ENCODE data around the gene AMPH. TPM values are rescaled to one million over a fixed set of nuclear protein-coding genes. Genes with fewer than 3 reads are reported as not detected.

The AMPH gene
- total and polyA plus RNA-seq, 9 of the 15 experiments (the other 6 are each of a cell fraction or from before 2014, with no cell fraction given), result 0.03 to 0.35 TPM; not detected in 7

- no peak for TF ChIP-seq HNRNPLL (IDR thresholded peaks at IDR 0.05; ENCODE audit: low read depth, low read length, poor library complexity, severe bottlenecking)
- TF ChIP-seq DDX20 (tag; IDR thresholded peaks at IDR 0.05; ENCODE audit: low read depth), result no peak
- no peak for TF ChIP-seq GTF2F1 (IDR thresholded peaks at IDR 0.05; ENCODE audit: low read depth, low read length)
- no peak for TF ChIP-seq TRIM28 (IDR thresholded peaks at IDR 0.05)
- no peak for TF ChIP-seq IRF2 (CRISPR knock-in tag; IDR thresholded peaks at IDR 0.05)
- TF ChIP-seq RNF219 (CRISPR knock-in tag; IDR thresholded peaks at IDR 0.05), result no peak
- H3K4me2 ChIP-seq (ENCODE audit: insufficient read depth, low read length), result no peak overlapping the region
- no peaks in the 10 kb centered on the region for H3K9me1 ChIP-seq (ENCODE audit: control insufficient read depth, insufficient read depth, low read length)
- ATAC-seq, result no peak
- DNase-seq (ENCODE audit: extremely low read depth in 1 of 4, low spot score in 3 of 4), result no peak
- no peak overlapping the region for H3K27ac ChIP-seq (ENCODE audit: extremely low read depth, low read depth, low read length)
- H3K36me3 ChIP-seq (ENCODE audit: control insufficient read depth, insufficient read depth, low read length), result no peaks in the 10 kb centered on the region
- H3K79me2 ChIP-seq (ENCODE audit: control insufficient read depth, insufficient read depth, low read length), result no peaks in the 10 kb centered on the region
- in situ Hi-C loops (cut with MboI), result no loop called here
- no peak for FAIRE-seq
- H3K4me1 ChIP-seq (replicated peaks in 1 of 2; ENCODE audit: control insufficient read depth in 2 of 2, insufficient read depth in 2 of 2, low read length in 2 of 2), result no peaks in the 10 kb centered on the region
- WGBS (ENCODE audit: insufficient coverage, low coverage, missing lambda C conversion rate), result 0% methylated on average over 4 of the region's 4 CpGs
- H3K27me3 ChIP-seq (ENCODE audit: control insufficient read depth in 2 of 2, insufficient read depth in 2 of 2, low read length in 2 of 2), result peaks cover 0 to 2% of the 10 kb centered on the region in 2 experiments; a peak in 2 of 5 replicates
- no peak overlapping the region for H3K9ac ChIP-seq (ENCODE audit: insufficient read depth in 1 of 2, low read depth in 2 of 2, low read length in 2 of 2)
- no peaks in the 10 kb centered on the region for H4K20me1 ChIP-seq (replicated peaks; ENCODE audit: control insufficient read depth, insufficient read depth, low read length)
- ChIA-PET CTCF (ENCODE audit: low intra/inter-chr PET ratio) (no interaction called here), POLR2A (no interaction called here)
- no peak overlapping the region for H3K4me3 ChIP-seq
- no peaks in the 10 kb centered on the region for H3K9me3 ChIP-seq (replicated peaks; ENCODE audit: control insufficient read depth, insufficient read depth, low read depth, low read length)
- intact Hi-C loops (cut with micrococcal nuclease), result no loop called here
- no TSS peak for BruUV-seq (replicated peaks)
- no peak overlapping the region for H2AFZ ChIP-seq (ENCODE audit: low read depth, low read length)
These were observed 203.8 kb downstream of the AMPH start for GRCh38 chr7:38427279-38427955.

All from K562 (cell line).